ENCODE data around the gene PTS.

The PTS gene

GRCh38 chr11:112221274-112221835 is 4.9 kb upstream of the PTS start:
- no peak for DNase-seq (ENCODE audit: low read depth)
- TF ChIP-seq CTCF (conservative IDR thresholded peaks at IDR 0.05; ENCODE audit: low read length): no peak
- no peak overlapping the region for H3K4me3 ChIP-seq (ENCODE audit: low read length)

GRCh38 chr11:112222303-112222702 is 3.9 kb upstream of the PTS start:
- DNase-seq (ENCODE audit: low read depth): no peak
- H3K4me3 ChIP-seq (ENCODE audit: low read length): no peak overlapping the region
- TF ChIP-seq CTCF (conservative IDR thresholded peaks at IDR 0.05; ENCODE audit: low read length): no peak

- DNase-seq (ENCODE audit: low read depth): no peak
- H3K4me3 ChIP-seq (ENCODE audit: low read length): no peak overlapping the region
- TF ChIP-seq CTCF (conservative IDR thresholded peaks at IDR 0.05; ENCODE audit: low read length): no peak
Measured at GRCh38 chr11:112223121-112223520, 3.1 kb upstream of the PTS start.

- no peak for DNase-seq (ENCODE audit: low read depth)
- TF ChIP-seq CTCF (conservative IDR thresholded peaks at IDR 0.05; ENCODE audit: low read length): no peak
- H3K4me3 ChIP-seq (ENCODE audit: low read length): no peak overlapping the region
Measured at GRCh38 chr11:112223754-112224532, 2.3 kb upstream of the PTS start.

- no peak for TF ChIP-seq CTCF (conservative IDR thresholded peaks at IDR 0.05; ENCODE audit: low read length)
- H3K4me3 ChIP-seq (ENCODE audit: low read length): peak overlapping the region; percentile 90
- peak; percentile 70 for DNase-seq (ENCODE audit: low read depth)
Measured at GRCh38 chr11:112225753-112226061, 521 bp upstream of the PTS start.

- peak; percentile 52 for DNase-seq (ENCODE audit: low read depth)
- TF ChIP-seq CTCF (conservative IDR thresholded peaks at IDR 0.05; ENCODE audit: low read length): no peak; the same call in 1 of the 2 replicates
- H3K4me3 ChIP-seq (ENCODE audit: low read length): peak overlapping the region; percentile 90
Measured at GRCh38 chr11:112226831-112227401, 688 bp downstream of the PTS start.

GRCh38 chr11:112227471-112227870 is 1.2 kb downstream of the PTS start:
- H3K4me3 ChIP-seq (ENCODE audit: low read length): peak overlapping the region; percentile 90
- no peak for TF ChIP-seq CTCF (conservative IDR thresholded peaks at IDR 0.05; ENCODE audit: low read length)
- peak; percentile 10 for DNase-seq (ENCODE audit: low read depth)
